ENCODE data around the gene GID4.

GID4 gene

DNA sequence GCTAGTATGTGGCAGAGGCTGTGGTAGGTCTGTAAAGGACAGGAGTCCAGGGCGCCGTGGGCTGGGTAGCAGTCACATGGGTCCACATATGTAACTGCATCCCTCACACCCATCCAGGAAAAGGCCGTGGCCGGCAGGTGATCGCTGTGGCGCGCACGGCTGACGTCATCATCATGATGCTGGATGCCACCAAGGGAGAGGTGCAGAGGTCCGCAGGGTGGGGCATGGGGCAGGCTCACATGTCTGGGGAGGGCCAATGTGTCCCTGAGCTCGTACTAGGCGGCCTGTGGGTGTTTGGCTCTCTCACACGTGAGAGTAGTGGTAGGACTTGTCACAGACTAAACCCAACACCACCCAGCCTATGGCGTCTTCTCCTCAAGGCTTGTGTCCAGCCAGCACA is 60.3 kb downstream of the GID4 start:
- no peak for DNase-seq

GRCh38 chr17:18100616-18101015 is 61.4 kb downstream of the GID4 start:
- no peak for DNase-seq

- no peak for DNase-seq
Measured at GRCh38 chr17:18101828-18102227, 62.6 kb downstream of the GID4 start.

DNA sequence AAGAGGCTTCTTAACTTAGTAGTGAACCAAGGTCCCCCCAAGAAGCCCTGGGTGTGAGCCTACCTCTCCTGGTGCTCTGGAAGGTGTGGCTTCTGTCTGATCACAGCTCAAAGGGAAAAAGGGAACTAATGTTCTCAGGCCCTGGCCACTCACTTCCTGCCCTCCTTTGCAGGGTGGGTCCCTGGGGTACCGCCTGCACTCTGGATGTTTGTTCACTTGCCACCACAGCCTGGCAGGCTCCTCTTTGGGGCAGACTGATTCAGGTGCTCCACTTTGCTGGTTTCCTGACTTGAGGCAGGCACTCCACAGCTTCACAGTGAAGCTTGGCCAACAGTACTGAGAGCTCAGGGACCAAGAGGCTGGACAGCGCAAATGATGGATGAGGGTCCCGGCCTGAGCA is 63.4 kb downstream of the GID4 start:
- DNase-seq, result no peak

GRCh38 chr17:18105027-18105426 is 65.8 kb downstream of the GID4 start:
- DNase-seq, result no peak

DNA sequence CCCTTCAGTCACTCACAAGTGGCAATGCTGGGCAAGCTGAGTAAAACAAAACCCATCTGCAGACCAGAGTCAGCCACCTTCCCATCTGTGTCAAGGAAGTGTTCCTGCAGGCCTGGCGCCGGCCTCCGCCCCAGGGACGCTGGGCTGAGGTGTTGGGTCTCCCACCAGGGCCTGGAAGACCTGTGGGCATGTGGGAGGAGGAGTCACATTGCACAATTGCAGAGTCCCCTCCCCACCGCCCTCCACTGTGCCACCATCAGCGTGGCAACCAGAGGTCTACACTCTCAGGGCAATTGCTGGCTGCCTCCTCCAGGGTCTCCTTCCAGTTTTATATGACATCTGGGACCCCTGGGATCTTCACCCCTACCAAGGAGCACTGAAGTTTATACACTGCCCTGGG is 66.4 kb downstream of the GID4 start:
- DNase-seq, result no peak

DNA sequence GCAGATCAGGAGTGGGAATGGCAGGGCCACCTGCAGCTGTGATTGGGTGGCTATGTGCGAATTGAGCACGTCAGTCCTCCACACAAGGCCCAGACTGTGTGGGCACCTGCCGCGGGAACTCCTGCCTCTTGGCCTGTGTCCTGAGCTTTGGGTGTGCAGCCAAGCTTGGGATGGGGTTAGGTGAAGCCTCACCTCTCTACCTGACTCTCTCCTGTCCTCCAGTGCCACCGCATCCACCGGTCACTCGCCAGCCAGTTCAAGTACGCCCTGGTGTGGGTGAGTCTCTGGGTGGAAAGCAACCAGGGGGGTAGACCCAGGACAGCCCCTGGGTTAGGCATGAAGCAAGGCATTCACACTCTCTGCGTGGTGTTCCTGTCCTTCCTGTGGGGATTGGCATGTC is 67.0 kb downstream of the GID4 start:
- no peak for DNase-seq

DNA sequence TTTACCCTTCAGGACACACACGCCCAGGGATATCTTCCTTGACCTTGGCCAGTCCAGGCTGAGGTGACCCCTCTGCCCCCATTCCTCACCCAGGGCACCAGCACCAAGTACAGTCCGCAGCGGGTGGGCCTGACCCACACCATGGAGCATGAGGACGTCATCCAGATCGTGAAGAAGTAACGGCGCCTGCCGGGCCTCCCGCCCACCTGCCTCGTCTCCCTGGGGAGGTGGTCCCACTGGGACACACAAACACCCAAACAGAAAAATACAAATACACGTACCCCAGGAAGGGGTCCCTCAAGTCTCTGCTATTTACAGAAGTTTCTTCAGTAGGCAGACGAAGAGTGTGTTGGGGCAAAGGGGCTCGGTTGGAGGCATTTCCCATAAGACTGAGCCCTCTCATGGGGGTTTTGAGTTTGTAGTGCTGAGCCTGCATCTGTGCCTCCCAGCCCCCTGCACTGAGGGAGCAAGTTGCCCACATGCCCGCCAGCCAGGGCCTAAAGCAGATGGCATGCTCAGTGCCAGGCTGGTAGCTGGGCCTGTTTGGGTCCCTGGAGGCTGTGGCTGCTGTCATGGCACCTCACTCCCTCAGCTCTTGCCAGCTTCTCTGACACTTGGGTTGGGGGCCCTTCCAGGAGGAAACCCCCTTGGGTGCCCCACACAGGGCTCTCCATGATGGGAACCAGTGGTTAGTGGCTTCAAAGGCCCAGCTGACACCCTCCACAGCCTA is 68.0 kb downstream of the GID4 start:
- no peak for DNase-seq

DNA sequence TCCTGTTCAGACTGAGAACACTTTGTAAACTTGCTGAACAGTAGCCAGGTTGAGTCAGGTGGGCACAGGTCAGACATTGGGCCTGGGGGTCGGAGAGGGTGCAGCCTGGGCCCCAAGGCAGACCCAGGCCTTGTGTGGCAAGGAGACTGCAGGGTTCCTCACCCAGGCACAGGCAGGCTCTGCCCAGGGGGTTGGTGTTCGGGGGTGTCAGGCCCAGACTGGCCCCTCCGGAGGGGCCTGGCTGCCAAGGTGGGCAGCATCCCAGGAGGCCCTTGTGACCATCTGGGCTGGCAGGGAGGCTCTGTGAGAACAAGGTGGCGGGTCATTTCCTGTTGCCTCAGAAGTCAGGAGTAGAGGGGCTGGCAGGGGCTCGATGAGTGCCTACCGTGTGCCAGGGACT is 68.8 kb downstream of the GID4 start:
- peak in 4 of 51 donors; percentile 8 to 34 (median 16) for DNase-seq

GRCh38 chr17:18108401-18109312 is 69.4 kb downstream of the GID4 start, which contains the start of gene MYO15A:
Gene MYO15A (plus strand): TSS chr17:18108756. CDS start chr17:18118801, 10,045 bp downstream.
- no peak for DNase-seq

DNA sequence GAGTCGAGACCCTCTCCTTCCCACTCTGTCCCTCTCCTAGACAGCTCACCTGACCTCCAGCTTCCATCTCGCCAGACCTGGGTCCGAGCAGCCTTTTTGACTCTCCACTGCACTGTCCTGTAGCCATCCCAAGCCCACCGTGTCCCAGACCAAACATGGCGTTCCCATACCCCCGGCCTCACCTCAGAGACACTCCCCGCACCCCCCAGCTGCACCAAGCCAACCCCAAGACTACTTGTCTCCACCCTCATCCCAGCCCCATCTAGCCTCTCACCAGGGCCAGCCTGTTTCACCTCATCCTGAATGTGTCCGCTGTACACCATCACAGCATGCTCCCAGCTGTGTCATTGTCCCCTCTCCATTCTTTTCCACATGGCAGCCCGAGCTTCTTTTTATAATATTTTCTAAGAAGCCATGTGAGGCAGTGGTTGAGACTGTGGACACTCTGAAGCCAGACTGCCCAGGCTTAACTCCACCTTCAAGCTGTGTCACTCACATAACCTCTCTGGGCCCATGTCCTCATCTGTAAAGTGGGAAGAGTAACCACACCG is 70.8 kb downstream of the GID4 start:
- no peak for DNase-seq

- DNase-seq, result no peak
Measured at GRCh38 chr17:18110636-18111145, 71.5 kb downstream of the GID4 start.

GRCh38 chr17:18111330-18111971 is 72.2 kb downstream of the GID4 start:
- DNase-seq, result no peak

DNA sequence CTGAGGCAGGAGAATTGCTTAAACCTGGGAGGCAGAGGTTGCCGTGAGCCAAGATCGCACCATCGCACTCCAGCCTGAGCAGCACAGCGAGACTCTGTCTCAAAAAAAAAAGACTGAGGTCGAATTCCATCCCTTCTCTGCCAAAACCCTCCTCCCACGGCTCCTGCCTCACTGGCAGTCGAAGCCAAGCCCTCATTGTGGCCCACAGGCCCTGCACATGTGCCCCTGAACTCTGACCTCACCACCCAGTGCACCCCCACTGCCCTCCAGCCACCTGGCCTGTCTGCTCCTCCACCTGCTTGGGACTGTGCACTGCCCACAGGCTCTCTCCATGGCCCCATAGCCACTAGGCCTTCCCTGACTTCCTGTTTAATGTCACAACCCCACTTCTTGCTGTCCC is 76.3 kb downstream of the GID4 start:
- no peak for DNase-seq

GRCh38 chr17:18116078-18116477 is 76.9 kb downstream of the GID4 start:
- DNase-seq, result no peak

DNA sequence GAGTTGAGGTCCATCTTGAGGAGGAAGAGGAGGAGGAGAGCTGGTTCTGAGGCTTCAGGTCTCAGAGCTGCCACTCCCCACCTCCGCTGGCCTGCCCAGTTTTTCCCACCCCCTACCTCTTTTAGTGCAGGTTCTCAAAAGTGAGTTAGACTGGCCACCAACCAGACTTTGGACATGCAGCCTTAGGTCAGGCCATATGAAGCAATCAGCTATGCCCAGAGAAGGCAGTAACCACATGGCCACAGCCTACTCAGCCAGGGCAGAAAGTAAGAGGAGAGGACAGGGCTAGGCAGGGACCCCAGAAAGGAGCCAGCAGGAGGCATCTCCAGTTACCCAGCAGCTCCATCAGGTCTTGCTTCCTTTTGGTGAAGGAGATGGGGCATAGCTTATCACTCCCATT is 78.3 kb downstream of the GID4 start:
- no peak for DNase-seq
